HEK293 (cell line): ENCODE data around the gene MAD2L2.

Experiments used
- KLF7 ChIP-seq: fragments of 450-650 bp; formaldehyde crosslinking; IDR thresholded peaks from 2 replicates; pipeline ENCODE4 v1.5.1; 2016; ENCODE audit warnings: missing biosample characterization, missing genetic modification characterization, borderline replicate concordance
- OVOL3 ChIP-seq: fragments of 450-650 bp; formaldehyde crosslinking; IDR thresholded peaks from 2 replicates; pipeline ENCODE4 v1.5.1; 2016; ENCODE audit warnings: missing biosample characterization, missing genetic modification characterization
- SCRT1 ChIP-seq: fragments of 450-650 bp; formaldehyde crosslinking; IDR thresholded peaks from 2 replicates; pipeline ENCODE4 v1.5.1; 2016; ENCODE audit warnings: missing biosample characterization, missing genetic modification characterization, borderline replicate concordance
- WT1 ChIP-seq: fragments of 450-650 bp; formaldehyde crosslinking; IDR thresholded peaks from 2 replicates; pipeline ENCODE4 v1.5.1; 2016; ENCODE audit warnings: missing biosample characterization, missing genetic modification characterization
- YY2 ChIP-seq: fragments of 450-650 bp; formaldehyde crosslinking; IDR thresholded peaks from 2 replicates; pipeline ENCODE4 v1.5.1; 2016; ENCODE audit warnings: missing biosample characterization, missing genetic modification characterization
- ZFP3 ChIP-seq: fragments of 450-650 bp; formaldehyde crosslinking; IDR thresholded peaks from 2 replicates; pipeline ENCODE4 v1.5.1; 2016; ENCODE audit warnings: low read depth, missing biosample characterization, missing genetic modification characterization
- ZNF112 ChIP-seq: fragments of 450-650 bp; formaldehyde crosslinking; IDR thresholded peaks from 2 replicates; pipeline ENCODE4 v1.5.0; 2017; ENCODE audit warnings: missing biosample characterization, missing genetic modification characterization
- ZNF169 ChIP-seq: fragments of 450-650 bp; formaldehyde crosslinking; IDR thresholded peaks from 2 replicates; pipeline ENCODE4 v1.5.1; 2016; ENCODE audit warnings: missing biosample characterization, missing genetic modification characterization
- ZNF202 ChIP-seq: fragments of 450-650 bp; formaldehyde crosslinking; IDR thresholded peaks from 2 replicates; pipeline ENCODE4 v1.5.1; 2016; ENCODE audit warnings: missing biosample characterization, missing genetic modification characterization, borderline replicate concordance
- ZNF223 ChIP-seq: fragments of 450-650 bp; formaldehyde crosslinking; IDR thresholded peaks from 2 replicates; pipeline ENCODE4 v1.5.1; 2016; ENCODE audit warnings: missing biosample characterization, missing genetic modification characterization
- ZNF501 ChIP-seq: fragments of 450-650 bp; formaldehyde crosslinking; IDR thresholded peaks from 2 replicates; pipeline ENCODE4 v1.5.1; 2016; ENCODE audit warnings: missing biosample characterization, missing genetic modification characterization
- ZNF514 ChIP-seq: fragments of 450-650 bp; formaldehyde crosslinking; IDR thresholded peaks from 2 replicates; pipeline ENCODE4 v1.5.1; 2016; ENCODE audit warnings: missing biosample characterization, missing genetic modification characterization
- ZNF830 ChIP-seq: fragments of 450-650 bp; IDR thresholded peaks from 2 replicates; pipeline ENCODE4 v1.5.0; 2018; ENCODE audit warnings: missing biosample characterization, missing genetic modification characterization, low read depth, mild to moderate bottlenecking, moderate library complexity
- ZXDB ChIP-seq: fragments of 450-650 bp; formaldehyde crosslinking; IDR thresholded peaks from 2 replicates; pipeline ENCODE4 v1.5.1; 2016; ENCODE audit warnings: missing biosample characterization, missing genetic modification characterization
- TF ChIP-seq, protein P1 (sequence below): fragments of 450-650 bp; formaldehyde crosslinking; IDR thresholded peaks from 2 replicates; pipeline ENCODE4 v1.5.1; 2016; ENCODE audit warnings: missing biosample characterization, missing genetic modification characterization
- TF ChIP-seq, protein P2 (sequence below): fragments of 450-650 bp; formaldehyde crosslinking; conservative IDR thresholded peaks from 2 replicates; pipeline ENCODE4 v1.5.1; 2016; ENCODE audit warnings: low read depth, missing biosample characterization, missing genetic modification characterization
- TF ChIP-seq, protein P3 (sequence below): fragments of 450-650 bp; formaldehyde crosslinking; IDR thresholded peaks from 2 replicates; pipeline ENCODE4 v1.5.1; 2016; ENCODE audit warnings: missing biosample characterization, missing genetic modification characterization
- TF ChIP-seq, protein P4 (sequence below): fragments of 450-650 bp; formaldehyde crosslinking; IDR thresholded peaks from 2 replicates; pipeline ENCODE4 v1.5.0; 2017; ENCODE audit warnings: missing biosample characterization, missing genetic modification characterization, borderline replicate concordance
- TF ChIP-seq, protein P5 (sequence below): fragments of 450-650 bp; formaldehyde crosslinking; IDR thresholded peaks from 2 replicates; pipeline ENCODE4 v1.5.1; 2016; ENCODE audit warnings: missing biosample characterization, missing genetic modification characterization
- TF ChIP-seq, protein P6 (sequence below): fragments of 450-650 bp; formaldehyde crosslinking; IDR thresholded peaks from 2 replicates; pipeline ENCODE4 v1.5.1; 2016; ENCODE audit warnings: missing biosample characterization, missing genetic modification characterization
- TF ChIP-seq, protein P7 (sequence below): fragments of 450-650 bp; formaldehyde crosslinking; IDR thresholded peaks from 2 replicates; pipeline ENCODE4 v1.5.1; 2017; ENCODE audit warnings: missing biosample characterization, missing genetic modification characterization

MAD2L2 gene

DNA sequence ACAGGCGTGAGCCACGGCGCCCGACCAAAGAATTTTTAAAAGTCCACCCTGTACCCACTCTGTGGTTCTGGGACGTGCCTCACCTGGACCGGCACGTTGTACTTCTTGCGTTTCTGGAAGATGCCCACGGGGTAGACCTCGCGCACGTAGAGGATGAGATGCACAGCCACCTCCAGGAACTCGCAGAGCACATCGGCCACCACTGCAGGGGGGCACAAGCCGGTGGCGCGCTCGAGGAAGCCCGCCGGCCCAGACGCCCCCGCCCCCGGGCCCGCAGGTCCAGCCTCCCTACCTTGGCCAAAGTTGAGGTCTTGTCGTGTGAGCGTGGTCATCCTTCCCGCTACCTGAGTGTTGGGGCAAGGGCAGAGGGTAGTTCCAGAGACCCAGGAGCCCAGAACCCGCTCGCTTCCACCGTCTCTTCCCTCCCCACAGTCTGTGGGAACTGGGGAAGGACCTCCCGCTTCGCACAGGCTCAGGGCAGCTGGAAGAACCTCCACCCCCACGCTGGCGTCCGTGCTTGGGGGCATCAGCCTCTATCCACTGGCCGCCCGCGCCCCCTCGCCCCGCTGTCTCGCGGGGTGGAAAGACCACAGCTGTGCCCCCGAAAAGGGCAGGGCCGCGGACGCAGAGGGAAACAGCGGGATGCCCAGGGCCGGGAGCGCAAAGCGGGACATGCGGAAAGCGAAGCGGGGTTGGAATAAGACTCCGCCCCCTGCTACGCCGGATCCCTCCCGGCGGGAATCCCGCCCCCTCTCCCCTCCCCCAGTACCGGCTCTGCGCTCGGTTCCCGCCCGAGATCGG, 478 bp downstream of the MAD2L2 start (continued):
- TF ChIP-seq, protein P1, sequence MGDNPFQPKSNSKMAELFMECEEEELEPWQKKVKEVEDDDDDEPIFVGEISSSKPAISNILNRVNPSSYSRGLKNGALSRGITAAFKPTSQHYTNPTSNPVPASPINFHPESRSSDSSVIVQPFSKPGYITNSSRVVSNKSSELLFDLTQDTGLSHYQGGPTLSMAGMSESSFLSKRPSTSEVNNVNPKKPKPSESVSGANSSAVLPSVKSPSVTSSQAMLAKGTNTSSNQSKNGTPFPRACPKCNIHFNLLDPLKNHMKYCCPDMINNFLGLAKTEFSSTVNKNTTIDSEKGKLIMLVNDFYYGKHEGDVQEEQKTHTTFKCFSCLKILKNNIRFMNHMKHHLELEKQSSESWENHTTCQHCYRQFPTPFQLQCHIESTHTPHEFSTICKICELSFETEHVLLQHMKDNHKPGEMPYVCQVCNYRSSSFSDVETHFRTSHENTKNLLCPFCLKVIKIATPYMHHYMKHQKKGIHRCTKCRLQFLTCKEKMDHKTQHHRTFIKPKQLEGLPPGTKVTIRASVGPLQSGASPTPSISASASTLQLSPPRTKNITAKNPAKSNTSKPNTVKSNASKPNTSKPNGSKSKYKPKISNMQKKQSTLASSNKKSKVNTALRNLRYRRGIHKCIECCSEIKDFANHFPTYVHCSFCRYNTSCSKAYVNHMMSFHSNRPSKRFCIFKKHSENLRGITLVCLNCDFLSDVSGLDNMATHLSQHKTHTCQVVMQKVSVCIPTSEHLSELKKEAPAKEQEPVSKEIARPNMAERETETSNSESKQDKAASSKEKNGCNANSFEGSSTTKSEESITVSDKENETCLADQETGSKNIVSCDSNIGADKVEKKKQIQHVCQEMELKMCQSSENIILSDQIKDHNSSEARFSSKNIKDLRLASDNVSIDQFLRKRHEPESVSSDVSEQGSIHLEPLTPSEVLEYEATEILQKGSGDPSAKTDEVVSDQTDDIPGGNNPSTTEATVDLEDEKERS (tag by site-specific recombination), result no peak
- TF ChIP-seq, protein P2, sequence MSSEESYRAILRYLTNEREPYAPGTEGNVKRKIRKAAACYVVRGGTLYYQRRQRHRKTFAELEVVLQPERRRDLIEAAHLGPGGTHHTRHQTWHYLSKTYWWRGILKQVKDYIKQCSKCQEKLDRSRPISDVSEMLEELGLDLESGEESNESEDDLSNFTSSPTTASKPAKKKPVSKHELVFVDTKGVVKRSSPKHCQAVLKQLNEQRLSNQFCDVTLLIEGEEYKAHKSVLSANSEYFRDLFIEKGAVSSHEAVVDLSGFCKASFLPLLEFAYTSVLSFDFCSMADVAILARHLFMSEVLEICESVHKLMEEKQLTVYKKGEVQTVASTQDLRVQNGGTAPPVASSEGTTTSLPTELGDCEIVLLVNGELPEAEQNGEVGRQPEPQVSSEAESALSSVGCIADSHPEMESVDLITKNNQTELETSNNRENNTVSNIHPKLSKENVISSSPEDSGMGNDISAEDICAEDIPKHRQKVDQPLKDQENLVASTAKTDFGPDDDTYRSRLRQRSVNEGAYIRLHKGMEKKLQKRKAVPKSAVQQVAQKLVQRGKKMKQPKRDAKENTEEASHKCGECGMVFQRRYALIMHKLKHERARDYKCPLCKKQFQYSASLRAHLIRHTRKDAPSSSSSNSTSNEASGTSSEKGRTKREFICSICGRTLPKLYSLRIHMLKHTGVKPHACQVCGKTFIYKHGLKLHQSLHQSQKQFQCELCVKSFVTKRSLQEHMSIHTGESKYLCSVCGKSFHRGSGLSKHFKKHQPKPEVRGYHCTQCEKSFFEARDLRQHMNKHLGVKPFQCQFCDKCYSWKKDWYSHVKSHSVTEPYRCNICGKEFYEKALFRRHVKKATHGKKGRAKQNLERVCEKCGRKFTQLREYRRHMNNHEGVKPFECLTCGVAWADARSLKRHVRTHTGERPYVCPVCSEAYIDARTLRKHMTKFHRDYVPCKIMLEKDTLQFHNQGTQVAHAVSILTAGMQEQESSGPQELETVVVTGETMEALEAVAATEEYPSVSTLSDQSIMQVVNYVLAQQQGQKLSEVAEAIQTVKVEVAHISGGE (tag by site-specific recombination), result no peak
- TF ChIP-seq, protein P3, sequence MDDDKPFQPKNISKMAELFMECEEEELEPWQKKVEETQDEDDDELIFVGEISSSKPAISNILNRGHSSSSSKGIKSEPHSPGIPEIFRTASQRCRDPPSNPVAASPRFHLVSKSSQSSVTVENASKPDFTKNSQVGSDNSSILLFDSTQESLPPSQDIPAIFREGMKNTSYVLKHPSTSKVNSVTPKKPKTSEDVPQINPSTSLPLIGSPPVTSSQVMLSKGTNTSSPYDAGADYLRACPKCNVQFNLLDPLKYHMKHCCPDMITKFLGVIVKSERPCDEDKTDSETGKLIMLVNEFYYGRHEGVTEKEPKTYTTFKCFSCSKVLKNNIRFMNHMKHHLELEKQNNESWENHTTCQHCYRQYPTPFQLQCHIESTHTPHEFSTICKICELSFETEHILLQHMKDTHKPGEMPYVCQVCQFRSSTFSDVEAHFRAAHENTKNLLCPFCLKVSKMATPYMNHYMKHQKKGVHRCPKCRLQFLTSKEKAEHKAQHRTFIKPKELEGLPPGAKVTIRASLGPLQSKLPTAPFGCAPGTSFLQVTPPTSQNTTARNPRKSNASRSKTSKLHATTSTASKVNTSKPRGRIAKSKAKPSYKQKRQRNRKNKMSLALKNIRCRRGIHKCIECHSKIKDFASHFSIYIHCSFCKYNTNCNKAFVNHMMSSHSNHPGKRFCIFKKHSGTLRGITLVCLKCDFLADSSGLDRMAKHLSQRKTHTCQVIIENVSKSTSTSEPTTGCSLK (tag by site-specific recombination), result no peak
- no peak for TF ChIP-seq YY2 (tag by site-specific recombination)
- TF ChIP-seq ZNF223 (tag by site-specific recombination), result no peak
- TF ChIP-seq, protein P4, sequence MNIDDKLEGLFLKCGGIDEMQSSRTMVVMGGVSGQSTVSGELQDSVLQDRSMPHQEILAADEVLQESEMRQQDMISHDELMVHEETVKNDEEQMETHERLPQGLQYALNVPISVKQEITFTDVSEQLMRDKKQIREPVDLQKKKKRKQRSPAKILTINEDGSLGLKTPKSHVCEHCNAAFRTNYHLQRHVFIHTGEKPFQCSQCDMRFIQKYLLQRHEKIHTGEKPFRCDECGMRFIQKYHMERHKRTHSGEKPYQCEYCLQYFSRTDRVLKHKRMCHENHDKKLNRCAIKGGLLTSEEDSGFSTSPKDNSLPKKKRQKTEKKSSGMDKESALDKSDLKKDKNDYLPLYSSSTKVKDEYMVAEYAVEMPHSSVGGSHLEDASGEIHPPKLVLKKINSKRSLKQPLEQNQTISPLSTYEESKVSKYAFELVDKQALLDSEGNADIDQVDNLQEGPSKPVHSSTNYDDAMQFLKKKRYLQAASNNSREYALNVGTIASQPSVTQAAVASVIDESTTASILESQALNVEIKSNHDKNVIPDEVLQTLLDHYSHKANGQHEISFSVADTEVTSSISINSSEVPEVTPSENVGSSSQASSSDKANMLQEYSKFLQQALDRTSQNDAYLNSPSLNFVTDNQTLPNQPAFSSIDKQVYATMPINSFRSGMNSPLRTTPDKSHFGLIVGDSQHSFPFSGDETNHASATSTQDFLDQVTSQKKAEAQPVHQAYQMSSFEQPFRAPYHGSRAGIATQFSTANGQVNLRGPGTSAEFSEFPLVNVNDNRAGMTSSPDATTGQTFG (tag by site-specific recombination), result no peak
- TF ChIP-seq ZNF112 (tag by site-specific recombination), result no peak
- TF ChIP-seq SCRT1 (tag by site-specific recombination), result no peak
- no peak for TF ChIP-seq ZNF830 (tag by site-specific recombination)
- TF ChIP-seq ZXDB, result no peak; the same call in 1 of the 2 replicates
- TF ChIP-seq ZNF202, result no peak
- TF ChIP-seq, protein P5, sequence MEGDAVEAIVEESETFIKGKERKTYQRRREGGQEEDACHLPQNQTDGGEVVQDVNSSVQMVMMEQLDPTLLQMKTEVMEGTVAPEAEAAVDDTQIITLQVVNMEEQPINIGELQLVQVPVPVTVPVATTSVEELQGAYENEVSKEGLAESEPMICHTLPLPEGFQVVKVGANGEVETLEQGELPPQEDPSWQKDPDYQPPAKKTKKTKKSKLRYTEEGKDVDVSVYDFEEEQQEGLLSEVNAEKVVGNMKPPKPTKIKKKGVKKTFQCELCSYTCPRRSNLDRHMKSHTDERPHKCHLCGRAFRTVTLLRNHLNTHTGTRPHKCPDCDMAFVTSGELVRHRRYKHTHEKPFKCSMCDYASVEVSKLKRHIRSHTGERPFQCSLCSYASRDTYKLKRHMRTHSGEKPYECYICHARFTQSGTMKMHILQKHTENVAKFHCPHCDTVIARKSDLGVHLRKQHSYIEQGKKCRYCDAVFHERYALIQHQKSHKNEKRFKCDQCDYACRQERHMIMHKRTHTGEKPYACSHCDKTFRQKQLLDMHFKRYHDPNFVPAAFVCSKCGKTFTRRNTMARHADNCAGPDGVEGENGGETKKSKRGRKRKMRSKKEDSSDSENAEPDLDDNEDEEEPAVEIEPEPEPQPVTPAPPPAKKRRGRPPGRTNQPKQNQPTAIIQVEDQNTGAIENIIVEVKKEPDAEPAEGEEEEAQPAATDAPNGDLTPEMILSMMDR (tag by site-specific recombination), result no peak
- TF ChIP-seq, protein P6, sequence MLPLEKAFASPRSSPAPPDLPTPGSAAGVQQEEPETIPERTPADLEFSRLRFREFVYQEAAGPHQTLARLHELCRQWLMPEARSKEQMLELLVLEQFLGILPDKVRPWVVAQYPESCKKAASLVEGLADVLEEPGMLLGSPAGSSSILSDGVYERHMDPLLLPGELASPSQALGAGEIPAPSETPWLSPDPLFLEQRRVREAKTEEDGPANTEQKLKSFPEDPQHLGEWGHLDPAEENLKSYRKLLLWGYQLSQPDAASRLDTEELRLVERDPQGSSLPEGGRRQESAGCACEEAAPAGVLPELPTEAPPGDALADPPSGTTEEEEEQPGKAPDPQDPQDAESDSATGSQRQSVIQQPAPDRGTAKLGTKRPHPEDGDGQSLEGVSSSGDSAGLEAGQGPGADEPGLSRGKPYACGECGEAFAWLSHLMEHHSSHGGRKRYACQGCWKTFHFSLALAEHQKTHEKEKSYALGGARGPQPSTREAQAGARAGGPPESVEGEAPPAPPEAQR (tag by site-specific recombination), result no peak
- TF ChIP-seq KLF7 (tag by site-specific recombination), result no peak
- peak; percentile 65; the same call in 1 of the 2 replicates for TF ChIP-seq OVOL3 (tag by site-specific recombination)
- peak; percentile 53; the same call in 1 of the 2 replicates for TF ChIP-seq ZNF501 (tag by site-specific recombination)
- TF ChIP-seq ZFP3 (tag by site-specific recombination), result no peak
- no peak for TF ChIP-seq ZNF514 (tag by site-specific recombination)
- no peak for TF ChIP-seq ZNF169 (tag by site-specific recombination)
- TF ChIP-seq, protein P7, sequence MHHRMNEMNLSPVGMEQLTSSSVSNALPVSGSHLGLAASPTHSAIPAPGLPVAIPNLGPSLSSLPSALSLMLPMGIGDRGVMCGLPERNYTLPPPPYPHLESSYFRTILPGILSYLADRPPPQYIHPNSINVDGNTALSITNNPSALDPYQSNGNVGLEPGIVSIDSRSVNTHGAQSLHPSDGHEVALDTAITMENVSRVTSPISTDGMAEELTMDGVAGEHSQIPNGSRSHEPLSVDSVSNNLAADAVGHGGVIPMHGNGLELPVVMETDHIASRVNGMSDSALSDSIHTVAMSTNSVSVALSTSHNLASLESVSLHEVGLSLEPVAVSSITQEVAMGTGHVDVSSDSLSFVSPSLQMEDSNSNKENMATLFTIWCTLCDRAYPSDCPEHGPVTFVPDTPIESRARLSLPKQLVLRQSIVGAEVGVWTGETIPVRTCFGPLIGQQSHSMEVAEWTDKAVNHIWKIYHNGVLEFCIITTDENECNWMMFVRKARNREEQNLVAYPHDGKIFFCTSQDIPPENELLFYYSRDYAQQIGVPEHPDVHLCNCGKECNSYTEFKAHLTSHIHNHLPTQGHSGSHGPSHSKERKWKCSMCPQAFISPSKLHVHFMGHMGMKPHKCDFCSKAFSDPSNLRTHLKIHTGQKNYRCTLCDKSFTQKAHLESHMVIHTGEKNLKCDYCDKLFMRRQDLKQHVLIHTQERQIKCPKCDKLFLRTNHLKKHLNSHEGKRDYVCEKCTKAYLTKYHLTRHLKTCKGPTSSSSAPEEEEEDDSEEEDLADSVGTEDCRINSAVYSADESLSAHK (tag by site-specific recombination), result no peak
- no peak for TF ChIP-seq WT1 (tag by site-specific recombination)
